Measurements from ENCODE around the gene MNX1. TPM values are rescaled to one million over a fixed set of nuclear protein-coding genes. Genes with fewer than 3 reads are reported as not detected.

The MNX1 gene
- total RNA-seq, 2 experiments from 2014 or later, result 4.4 to 4.7 TPM

GRCh38 chr7:157035979-157036378 is 25.5 kb upstream of the MNX1 start:
- intact Hi-C loops (cut with micrococcal nuclease; ENCODE audit: unreplicated experiment), result no loop called here
- no peak for DNase-seq (ENCODE audit: low spot score)
- ChIA-PET POLR2A (no interaction called here), CTCF (ENCODE audit: unreplicated experiment) (no interaction called here)
- H4K20me1 ChIP-seq (ENCODE audit: insufficient read depth, low read length), result no peaks in the 10 kb centered on the region
- H3K9me2 ChIP-seq (ENCODE audit: insufficient read depth, low read length), result no peaks in the 10 kb centered on the region
- BruUV-seq (replicated peaks), result no TSS peak
- no peak overlapping the region for H2AFZ ChIP-seq (ENCODE audit: low read length)
- no peaks in the 10 kb centered on the region for H3K36me3 ChIP-seq (ENCODE audit: insufficient read depth, low read length)
- TF ChIP-seq CTCF (conservative IDR thresholded peaks at IDR 0.05; ENCODE audit: low read length), result no peak
- no peak for TF ChIP-seq EZH2phosphoT487 (IDR thresholded peaks at IDR 0.05; ENCODE audit: borderline replicate concordance, low read depth, low read length)
- no peak overlapping the region for H3K4me2 ChIP-seq (ENCODE audit: low read length)
- no peaks in the 10 kb centered on the region for H3K9me3 ChIP-seq (ENCODE audit: low read length)
- H3K79me2 ChIP-seq (ENCODE audit: insufficient read depth, low read depth, low read length), result no peaks in the 10 kb centered on the region
- no peak overlapping the region for H3K4me3 ChIP-seq (ENCODE audit: low read depth, low read length, poor library complexity, severe bottlenecking)
- no peaks in the 10 kb centered on the region for H3K4me1 ChIP-seq (ENCODE audit: insufficient read depth, low read length, poor library complexity, severe bottlenecking)
- no peak overlapping the region for H3K27ac ChIP-seq (ENCODE audit: low read depth, low read length, poor library complexity, severe bottlenecking)

GRCh38 chr7:157035302-157035701 is 24.8 kb upstream of the MNX1 start:
- BruUV-seq (replicated peaks), result no TSS peak
- TF ChIP-seq CTCF (conservative IDR thresholded peaks at IDR 0.05; ENCODE audit: low read length), result no peak
- no peak for TF ChIP-seq EZH2phosphoT487 (IDR thresholded peaks at IDR 0.05; ENCODE audit: borderline replicate concordance, low read depth, low read length)
- DNase-seq (ENCODE audit: low spot score), result no peak
- Histone ChIP-seq H3K79me2 (ENCODE audit: insufficient read depth, low read depth, low read length) (no peaks in the 10 kb centered on the region), H3K36me3 (ENCODE audit: insufficient read depth, low read length) (no peaks in the 10 kb centered on the region), H3K27ac (ENCODE audit: low read depth, low read length, poor library complexity, severe bottlenecking) (no peak overlapping the region), H3K9me2 (ENCODE audit: insufficient read depth, low read length) (no peaks in the 10 kb centered on the region), H3K4me1 (ENCODE audit: insufficient read depth, low read length, poor library complexity, severe bottlenecking) (no peaks in the 10 kb centered on the region), H2AFZ (ENCODE audit: low read length) (no peak overlapping the region), H3K9me3 (ENCODE audit: low read length) (no peaks in the 10 kb centered on the region), H4K20me1 (ENCODE audit: insufficient read depth, low read length) (no peaks in the 10 kb centered on the region), H3K4me3 (ENCODE audit: low read depth, low read length, poor library complexity, severe bottlenecking) (no peak overlapping the region), H3K4me2 (ENCODE audit: low read length) (no peak overlapping the region)
- CTCF ChIA-PET (ENCODE audit: unreplicated experiment), result interaction anchor here (0.6 kb wide), 1 partner anchor 39 kb away, joined by 3 read pairs; no protein-coding TSS in a partner anchor
- intact Hi-C loops (cut with micrococcal nuclease; ENCODE audit: unreplicated experiment), result no loop called here
- POLR2A ChIA-PET, result no interaction called here

DNA sequence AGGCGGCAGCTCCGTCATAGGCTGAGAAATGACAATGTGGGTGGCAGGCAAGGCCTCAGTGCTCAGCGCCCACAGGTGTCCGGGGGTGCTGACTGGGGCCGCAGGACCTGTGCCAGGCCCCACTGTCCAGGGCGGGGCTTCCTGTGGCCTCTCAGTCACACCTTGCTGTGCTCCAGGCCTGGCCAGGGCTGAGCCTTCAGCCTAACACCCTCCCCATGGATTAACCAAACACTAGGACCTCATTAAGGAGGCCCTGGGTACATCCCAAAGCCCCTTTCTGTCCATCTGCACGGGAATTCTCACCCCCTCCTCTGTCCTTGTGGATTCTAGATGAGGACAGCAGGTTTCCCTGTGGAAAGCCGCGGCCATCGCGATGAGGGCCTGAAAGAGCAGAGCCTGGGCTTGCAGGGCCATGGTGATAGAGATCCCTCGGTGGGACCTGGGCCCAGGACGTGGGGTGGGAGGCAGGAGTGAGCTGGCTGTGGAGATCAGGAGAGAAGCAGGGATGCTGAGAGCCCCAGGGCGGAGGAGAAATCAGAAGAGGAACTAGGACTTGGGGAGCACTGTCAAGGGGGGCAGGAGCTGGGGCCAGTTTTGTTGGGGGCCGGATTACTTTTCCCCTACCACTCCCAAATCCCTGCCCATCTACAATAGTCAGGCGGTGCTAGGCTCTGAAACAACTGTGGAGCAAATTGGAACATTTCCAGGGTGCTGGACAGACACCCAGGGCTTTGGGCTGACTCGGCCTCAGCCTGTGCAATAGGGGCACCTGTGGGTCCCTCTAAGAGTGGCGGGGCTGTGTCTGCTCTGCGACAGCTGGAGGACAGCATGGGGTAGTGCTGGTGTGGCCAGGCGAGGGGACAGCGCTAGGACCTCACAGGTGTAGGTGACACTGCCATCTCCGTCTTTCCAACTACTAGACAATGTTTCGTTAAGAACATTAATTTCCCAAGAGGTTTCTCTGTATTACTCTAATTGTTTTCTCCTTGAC is 23.3 kb upstream of the MNX1 start:
- no peaks in the 10 kb centered on the region for H3K79me2 ChIP-seq (ENCODE audit: insufficient read depth, low read depth, low read length)
- no peaks in the 10 kb centered on the region for H4K20me1 ChIP-seq (ENCODE audit: insufficient read depth, low read length)
- ChIA-PET CTCF (ENCODE audit: unreplicated experiment) (no interaction called here), POLR2A (no interaction called here)
- no peaks in the 10 kb centered on the region for H3K4me1 ChIP-seq (ENCODE audit: insufficient read depth, low read length, poor library complexity, severe bottlenecking)
- DNase-seq (ENCODE audit: low spot score), result no peak
- no peak overlapping the region for H2AFZ ChIP-seq (ENCODE audit: low read length)
- intact Hi-C loops (cut with micrococcal nuclease; ENCODE audit: unreplicated experiment), result no loop called here
- H3K36me3 ChIP-seq (ENCODE audit: insufficient read depth, low read length), result no peaks in the 10 kb centered on the region
- no peaks in the 10 kb centered on the region for H3K9me3 ChIP-seq (ENCODE audit: low read length)
- no peak overlapping the region for H3K4me2 ChIP-seq (ENCODE audit: low read length)
- no peak overlapping the region for H3K27ac ChIP-seq (ENCODE audit: low read depth, low read length, poor library complexity, severe bottlenecking)
- BruUV-seq (replicated peaks), result no TSS peak
- H3K4me3 ChIP-seq (ENCODE audit: low read depth, low read length, poor library complexity, severe bottlenecking), result no peak overlapping the region
- no peak for TF ChIP-seq CTCF (conservative IDR thresholded peaks at IDR 0.05; ENCODE audit: low read length)
- TF ChIP-seq EZH2phosphoT487 (IDR thresholded peaks at IDR 0.05; ENCODE audit: borderline replicate concordance, low read depth, low read length), result no peak
- no peaks in the 10 kb centered on the region for H3K9me2 ChIP-seq (ENCODE audit: insufficient read depth, low read length)

Measured in OCI-LY7 (cell line).